Stimulated activated CD8-positive, alpha-beta memory T cell treated with anti-CD3 and anti-CD28 coated beads, Interleukin-4, amount 100 ng/mL, for 4 hours (primary cell): ENCODE measurements around the gene PIGK.
"Not testable (repeated sequence)": the region's sequence is repeated elsewhere in the genome, so short reads cannot be mapped to it uniquely, and the experiment has no call there.

Experiments used
- DNase-seq, 2 donors: peaks; one replicate each; pipeline ENCODE4 v3.0.0-alpha.2; 2020; ENCODE audit warnings: low read depth in 2 of 2, low spot score in 1 of 2

PIGK gene

GRCh38 chr1:77197351-77197750 lies 21.9 kb downstream of the PIGK start:
- DNase-seq, result no peak

GRCh38 chr1:77193951-77194350 lies 25.3 kb downstream of the PIGK start:
- no peak for DNase-seq

- no peak for DNase-seq
Measured at GRCh38 chr1:77188770-77189169, 30.5 kb downstream of the PIGK start.

GRCh38 chr1:77186907-77187306 lies 32.3 kb downstream of the PIGK start:
- not testable (repeated sequence) for DNase-seq

- no peak for DNase-seq
Measured at GRCh38 chr1:77182083-77182482, 37.1 kb downstream of the PIGK start.

- DNase-seq, result no peak
Measured at GRCh38 chr1:77179632-77180031, 39.6 kb downstream of the PIGK start.

GRCh38 chr1:77175230-77175844 lies 43.9 kb downstream of the PIGK start:
- DNase-seq, result no peak

- no peak for DNase-seq
Measured at GRCh38 chr1:77170687-77171086, 48.5 kb downstream of the PIGK start.

GRCh38 chr1:77168358-77168757 lies 50.9 kb downstream of the PIGK start:
- no peak for DNase-seq

GRCh38 chr1:77164434-77164944 lies 54.7 kb downstream of the PIGK start:
- no peak for DNase-seq

GRCh38 chr1:77159706-77160105 lies 59.5 kb downstream of the PIGK start:
- DNase-seq, result not testable (repeated sequence)

- DNase-seq, result no peak
Measured at GRCh38 chr1:77156214-77156613, 63.0 kb downstream of the PIGK start.

- DNase-seq, result no peak
Measured at GRCh38 chr1:77146270-77146669, 73.0 kb downstream of the PIGK start.

- no peak for DNase-seq
Measured at GRCh38 chr1:77143529-77144121, 75.6 kb downstream of the PIGK start.

- DNase-seq, result no peak
Measured at GRCh38 chr1:77139389-77139788, 79.8 kb downstream of the PIGK start.

GRCh38 chr1:77134359-77134758 lies 84.9 kb downstream of the PIGK start:
- DNase-seq, result no peak

GRCh38 chr1:77133731-77134358 lies 85.4 kb downstream of the PIGK start:
- DNase-seq, result no peak

GRCh38 chr1:77126307-77126706 lies 92.9 kb downstream of the PIGK start:
- DNase-seq, result no peak

- DNase-seq, result no peak
Measured at GRCh38 chr1:77121503-77121902, 97.7 kb downstream of the PIGK start.

GRCh38 chr1:77120950-77121349 lies 98.3 kb downstream of the PIGK start:
- no peak for DNase-seq

- DNase-seq, result no peak
Measured at GRCh38 chr1:77118712-77119111, 100.5 kb downstream of the PIGK start.

- DNase-seq, result no peak
Measured at GRCh38 chr1:77104672-77105071, 114.6 kb downstream of the PIGK start.

GRCh38 chr1:77103486-77103885 lies 115.7 kb downstream of the PIGK start:
- no peak for DNase-seq
